NCI-H226 (cell line): ENCODE data around the gene MAML3.

Source experiments
- DNase-seq: peaks from one replicate; pipeline ENCODE4 v3.0.0-alpha.2; 2015

MAML3 gene

GRCh38 chr4:140031706-140032105 lies 122.3 kb downstream of the MAML3 start:
- no peak for DNase-seq

GRCh38 chr4:140031061-140031460 lies 122.9 kb downstream of the MAML3 start:
- DNase-seq, result no peak

GRCh38 chr4:140028676-140029517 lies 125.1 kb downstream of the MAML3 start:
- DNase-seq, result no peak

- DNase-seq, result no peak
These were observed 125.9 kb downstream of the MAML3 start for GRCh38 chr4:140028101-140028500.

- no peak for DNase-seq
These were observed 126.9 kb downstream of the MAML3 start for GRCh38 chr4:140027101-140027500.

- DNase-seq, result no peak
These were observed 128.5 kb downstream of the MAML3 start for GRCh38 chr4:140025470-140025869.

GRCh38 chr4:140020457-140021361 lies 133.3 kb downstream of the MAML3 start:
- no peak for DNase-seq

GRCh38 chr4:140019619-140020347 lies 134.2 kb downstream of the MAML3 start:
- DNase-seq, result no peak

- no peak for DNase-seq
These were observed 134.9 kb downstream of the MAML3 start for GRCh38 chr4:140018931-140019618.

- no peak for DNase-seq
These were observed 139.7 kb downstream of the MAML3 start for GRCh38 chr4:140014284-140014683.

GRCh38 chr4:140012688-140013486 lies 141.1 kb downstream of the MAML3 start:
- no peak for DNase-seq

- DNase-seq, result no peak
These were observed 148.3 kb downstream of the MAML3 start for GRCh38 chr4:140005699-140006098.

- DNase-seq, result no peak
These were observed 148.9 kb downstream of the MAML3 start for GRCh38 chr4:140004922-140005627.

GRCh38 chr4:140004549-140004895 lies 149.5 kb downstream of the MAML3 start:
- DNase-seq, result no peak

GRCh38 chr4:140003876-140004548 lies 150.0 kb downstream of the MAML3 start:
- DNase-seq, result no peak

- DNase-seq, result no peak
These were observed 153.8 kb downstream of the MAML3 start for GRCh38 chr4:140000232-140000631.

GRCh38 chr4:139988863-139989765 lies 164.9 kb downstream of the MAML3 start:
- DNase-seq, result peak; percentile 86

- DNase-seq, result no peak
These were observed 166.5 kb downstream of the MAML3 start for GRCh38 chr4:139987502-139987850.

- no peak for DNase-seq
These were observed 167.1 kb downstream of the MAML3 start for GRCh38 chr4:139986689-139987501.
